ENCODE measurements around the gene ENTPD6. TPM values are rescaled to one million over a fixed set of nuclear protein-coding genes. Genes with fewer than 3 reads are reported as not detected.

ENTPD6 gene
- total and polyA plus RNA-seq, 2 of the 4 experiments (the other 2 are of a cell fraction), result 61.1 to 98.6 TPM

DNA sequence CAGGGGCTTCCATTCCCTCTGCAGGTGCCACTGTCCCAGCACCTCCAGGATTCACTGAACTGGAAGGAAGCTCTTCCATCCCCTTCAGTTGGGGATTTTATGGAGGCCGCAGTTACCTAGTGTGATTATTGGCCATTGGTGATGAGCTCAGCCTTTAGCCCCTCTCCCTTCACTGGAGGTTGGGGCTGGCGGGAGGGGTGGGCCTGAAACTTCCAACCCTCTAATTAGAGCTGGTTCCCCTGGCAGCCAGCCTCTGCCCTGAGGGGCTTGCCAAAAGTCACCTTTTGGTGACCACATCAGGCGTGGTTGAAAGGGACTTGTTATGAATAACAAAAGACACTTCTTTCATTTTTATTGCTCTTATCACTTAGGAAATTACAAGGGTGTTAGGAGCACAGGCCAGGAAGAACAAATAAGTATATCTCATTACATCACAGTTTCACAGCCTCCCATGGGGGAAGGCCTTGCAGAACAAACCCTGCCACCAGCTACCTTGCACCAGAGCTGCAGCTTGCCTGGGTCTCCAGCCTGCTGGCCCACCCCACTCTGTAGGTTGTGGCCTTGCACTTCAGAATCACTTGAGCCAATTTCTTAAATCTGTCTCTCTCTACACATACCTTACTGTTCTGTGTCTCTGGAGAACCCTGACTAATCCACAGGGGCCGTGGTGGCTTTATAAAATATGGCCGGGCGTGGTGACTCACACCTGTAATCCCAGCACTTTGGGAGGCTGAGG, 57.3 kb downstream of the ENTPD6 start:
- H2BK5ac ChIP-seq (ENCODE audit: low read depth, low read length, poor library complexity, severe bottlenecking), result no peak overlapping the region
- ChIA-PET POLR2A (ENCODE audit: unreplicated experiment) (no interaction called here), CTCF (interaction anchor here (0.6 kb wide), 1 partner anchor 134 kb away, joined by 6 read pairs; no protein-coding TSS in a partner anchor)
- H3K4me1 ChIP-seq (ENCODE audit: control insufficient read depth, insufficient read depth, low read length), result peaks cover 14% of the 10 kb centered on the region
- peaks cover 10% of the 10 kb centered on the region for H3K36me3 ChIP-seq (ENCODE audit: control insufficient read depth, insufficient read depth, low read length)
- no peak overlapping the region for H2BK20ac ChIP-seq (ENCODE audit: low read depth, low read length)
- no peaks in the 10 kb centered on the region for H3K27me3 ChIP-seq (ENCODE audit: control insufficient read depth, insufficient read depth, low read length)
- H4K8ac ChIP-seq (ENCODE audit: low read depth in 2 of 2, low read length in 2 of 2), result no peak overlapping the region
- no peak overlapping the region for H3K4ac ChIP-seq (ENCODE audit: low read depth, low read length)
- no peak overlapping the region for H4K5ac ChIP-seq (ENCODE audit: low read depth, low read length)
- no peak for ATAC-seq (ENCODE audit: low read depth)
- no peak overlapping the region for H2AK9ac ChIP-seq (replicated peaks; ENCODE audit: low read depth, low read length, poor library complexity)
- H3K4me2 ChIP-seq (ENCODE audit: low read depth, low read length), result no peak overlapping the region
- H3K4me3 ChIP-seq (ENCODE audit: insufficient read depth, low read depth, low read length), result no peak overlapping the region
- no peak overlapping the region for H3K14ac ChIP-seq (replicated peaks; ENCODE audit: low read depth, low read length)
- no peak overlapping the region for H3K18ac ChIP-seq (ENCODE audit: low read depth, low read length)
- BruUV-seq (replicated peaks), result no TSS peak
- TF ChIP-seq FOS (IDR thresholded peaks at IDR 0.05; ENCODE audit: low read depth, low read length), result no peak
- no peak for TF ChIP-seq NFE2L2 (IDR thresholded peaks at IDR 0.05; ENCODE audit: low read depth, low read length)
- TF ChIP-seq, protein P1, sequence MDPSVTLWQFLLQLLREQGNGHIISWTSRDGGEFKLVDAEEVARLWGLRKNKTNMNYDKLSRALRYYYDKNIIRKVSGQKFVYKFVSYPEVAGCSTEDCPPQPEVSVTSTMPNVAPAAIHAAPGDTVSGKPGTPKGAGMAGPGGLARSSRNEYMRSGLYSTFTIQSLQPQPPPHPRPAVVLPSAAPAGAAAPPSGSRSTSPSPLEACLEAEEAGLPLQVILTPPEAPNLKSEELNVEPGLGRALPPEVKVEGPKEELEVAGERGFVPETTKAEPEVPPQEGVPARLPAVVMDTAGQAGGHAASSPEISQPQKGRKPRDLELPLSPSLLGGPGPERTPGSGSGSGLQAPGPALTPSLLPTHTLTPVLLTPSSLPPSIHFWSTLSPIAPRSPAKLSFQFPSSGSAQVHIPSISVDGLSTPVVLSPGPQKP (IDR thresholded peaks at IDR 0.05; ENCODE audit: borderline replicate concordance, low read depth, low read length), result no peak
- TF ChIP-seq, protein P2, sequence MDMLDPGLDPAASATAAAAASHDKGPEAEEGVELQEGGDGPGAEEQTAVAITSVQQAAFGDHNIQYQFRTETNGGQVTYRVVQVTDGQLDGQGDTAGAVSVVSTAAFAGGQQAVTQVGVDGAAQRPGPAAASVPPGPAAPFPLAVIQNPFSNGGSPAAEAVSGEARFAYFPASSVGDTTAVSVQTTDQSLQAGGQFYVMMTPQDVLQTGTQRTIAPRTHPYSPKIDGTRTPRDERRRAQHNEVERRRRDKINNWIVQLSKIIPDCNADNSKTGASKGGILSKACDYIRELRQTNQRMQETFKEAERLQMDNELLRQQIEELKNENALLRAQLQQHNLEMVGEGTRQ (IDR thresholded peaks at IDR 0.05; ENCODE audit: low read depth, low read length), result no peak
- H2AFZ ChIP-seq (replicated peaks; ENCODE audit: low read length, poor library complexity), result no peak overlapping the region
- H3K56ac ChIP-seq (ENCODE audit: extremely low read depth, insufficient read depth, low read length), result no peak overlapping the region
- H3K9me1 ChIP-seq (ENCODE audit: insufficient read depth, low read length), result peaks cover 34% of the 10 kb centered on the region
- intact Hi-C loops (cut with micrococcal nuclease), result no loop called here
- H2BK120ac ChIP-seq (ENCODE audit: low read depth, low read length), result no peak overlapping the region
- H4K20me1 ChIP-seq (ENCODE audit: insufficient read depth, low read length), result peaks cover 84% of the 10 kb centered on the region
- WGBS, 2 experiments (ENCODE audit: extremely low coverage in 2 of 2, insufficient read length in 1 of 2), result no CpG with 5 or more reads among the region's 6 CpGs
- in situ Hi-C loops (cut with MboI; ENCODE audit: low sequenced_read_pairs), result loop anchor here (10.0 to 25.0 kb wide), 5 partner anchors 58 to 1616 kb away; partner anchors contain the start of genes APMAP, CST3 and ENTPD6
- peaks cover 23 to 82% of the 10 kb centered on the region in 2 experiments for H3K79me1 ChIP-seq (ENCODE audit: low read depth in 1 of 2, low read length in 2 of 2)
- no peak overlapping the region for H2BK15ac ChIP-seq (ENCODE audit: low read depth, low read length)
- H4K91ac ChIP-seq (ENCODE audit: insufficient read depth, low read depth, low read length), result no peak overlapping the region
- H2AK5ac ChIP-seq (ENCODE audit: low read depth, low read length), result no peak overlapping the region
- no peak overlapping the region for H3K23ac ChIP-seq (ENCODE audit: low read depth, low read length)
- no peak overlapping the region for H3K27ac ChIP-seq (ENCODE audit: insufficient read depth, low read length)
- no peak overlapping the region for H3K9ac ChIP-seq (ENCODE audit: low read depth, low read length)
- dilution Hi-C loops (cut with HindIII; ENCODE audit: low sequenced_read_pairs, unreplicated experiment), result no loop called here
- no peak for DNase-seq
- H3K9me3 ChIP-seq (ENCODE audit: control insufficient read depth, insufficient read depth, low read length), result no peaks in the 10 kb centered on the region

Data from IMR-90 (cell line).